Esophagus muscularis mucosa (tissue), 4 donors: Measurements from ENCODE around the gene HS6ST3. TPM values are rescaled to one million over a fixed set of nuclear protein-coding genes. Genes with fewer than 3 reads are reported as not detected.
A peak's percentile ranks its signal among the peaks of the same experiment; 100 is the strongest.

Experiments
- DNase-seq: peaks from one replicate; pipeline ENCODE4 v3.0.0-alpha.2; 2017; ENCODE audit errors: extremely low spot score
- H3K27ac ChIP-seq, 4 donors: fragments of 200-600 bp; sonication (generic); replicated peaks in 1 of 4; 1 replicate in 3 of 4; 2 replicates in 1 of 4; pipeline ENCODE4 v1.5.1; 2016 to 2019; ENCODE audit warnings: mild to moderate bottlenecking in 1 of 4
- H3K27me3 ChIP-seq, 4 donors: fragments of 200-600 bp; sonication (generic); one replicate each; pipeline versions ENCODE4 v1.5.1 to v1.6.0; 2016 to 2019
- H3K36me3 ChIP-seq, 4 donors: fragments of 200-600 bp; sonication (generic); one replicate each; pipeline ENCODE4 v1.5.1; 2016 to 2019
- H3K4me1 ChIP-seq, 4 donors: fragments of 200-600 bp; sonication (generic); one replicate each; pipeline ENCODE4 v1.5.1; 2016 to 2019
- H3K4me3 ChIP-seq, 4 donors: fragments of 200-600 bp; sonication (generic); 1 replicate in 2 of 4; 2 replicates in 2 of 4; pipeline ENCODE4 v1.5.1; 2016 to 2019; ENCODE audit warnings: mild to moderate bottlenecking in 4 of 4, moderate library complexity in 1 of 4
- H3K9me3 ChIP-seq, 4 donors: fragments of 200-600 bp; sonication (generic); 1 replicate in 3 of 4; 2 replicates in 1 of 4; pipeline ENCODE4 v1.5.1; 2016 to 2019
- CTCF ChIP-seq, 3 experiments: fragments of 200-600 bp in 2 of 3; fragments of 450-650 bp in 1 of 3; sonication (generic) in 2 of 3; IDR thresholded peaks; one replicate each; pipeline ENCODE4 v1.5.1; 2017 to 2019; ENCODE audit warnings: antibody characterized with exemption in 3 of 3, mild to moderate bottlenecking in 2 of 3, moderate library complexity in 1 of 3
- EP300 ChIP-seq: sonication (generic); formaldehyde crosslinking; IDR thresholded peaks from one replicate; pipeline ENCODE4 v1.6.1; 2017; ENCODE audit warnings: antibody characterized with exemption
- POLR2A ChIP-seq: fragments of 450-650 bp; IDR thresholded peaks from one replicate; pipeline ENCODE4 v1.6.1; 2017; ENCODE audit warnings: antibody characterized with exemption, moderate library complexity, mild to moderate bottlenecking, low read depth
- POLR2AphosphoS5 ChIP-seq, 2 donors: sonication (generic); formaldehyde crosslinking; IDR thresholded peaks; one replicate each; pipeline ENCODE4 v1.6.1; 2017; ENCODE audit warnings: antibody characterized with exemption in 2 of 2
- whole genome bisulfite sequencing: methylation state at CpG from one replicate; pipeline ENCODE4 v1.1.5; 2018; 5-methylcytosine and 5-hydroxymethylcytosine counted together
- intact Hi-C: fragments of 100-400 bp; cut with DNase I; formaldehyde crosslinking; loops from one replicate; pipeline ENCODE4 v1.15.1; 2023
- total RNA-seq, 4 donors: library from RNA; depleted of rRNA; stranded (reverse); fragments of >200 nt; gene quantifications; one replicate each; pipeline versions ENCODE4 v1.1.0 to v1.2.1, GENCODE V29; 2016

HS6ST3 gene
- total RNA-seq, 4 donors from 2014 or later, result 4.6 to 12.4 (median 7.9) TPM

GRCh38 chr13:96294930-96295881 lies 205.3 kb downstream of the HS6ST3 start:
- DNase-seq, result no peak
- Histone ChIP-seq H3K27me3 (no peaks in the 10 kb centered on the region), H3K4me3 (peak overlapping the region in 1 of 4 donors; percentile 13), H3K9me3 (no peaks in the 10 kb centered on the region), H3K4me1 (peaks cover 0 to 9% (median 3%) of the 10 kb centered on the region in 4 donors), H3K27ac (no peak overlapping the region), H3K36me3 (no peaks in the 10 kb centered on the region)
- WGBS, result 42% methylated on average over 7 of the region's 7 CpGs
- TF ChIP-seq POLR2AphosphoS5 (IDR thresholded peaks at IDR 0.05), result peak in 1 of 2 donors; percentile 32
- TF ChIP-seq EP300, result no peak
- intact Hi-C loops, result no loop called here

- Histone ChIP-seq H3K27ac (no peak overlapping the region), H3K36me3 (no peaks in the 10 kb centered on the region), H3K4me1 (peaks cover 0 to 9% (median 3%) of the 10 kb centered on the region in 4 donors), H3K27me3 (no peaks in the 10 kb centered on the region), H3K9me3 (no peaks in the 10 kb centered on the region), H3K4me3 (no peak overlapping the region)
- 64% methylated on average over 3 of the region's 3 CpGs for WGBS
- no peak for DNase-seq
- intact Hi-C loops, result no loop called here
- no peak for TF ChIP-seq CTCF (IDR thresholded peaks at IDR 0.05)
- no peak for TF ChIP-seq POLR2A
- TF ChIP-seq EP300, result no peak
- TF ChIP-seq POLR2AphosphoS5 (IDR thresholded peaks at IDR 0.05), result no peak
These were observed 207.5 kb downstream of the HS6ST3 start for GRCh38 chr13:96297360-96297759.

GRCh38 chr13:96299235-96299634 lies 209.3 kb downstream of the HS6ST3 start:
- Histone ChIP-seq H3K4me1 (peaks cover 0 to 9% (median 3%) of the 10 kb centered on the region in 4 donors), H3K27ac (no peak overlapping the region), H3K9me3 (no peaks in the 10 kb centered on the region), H3K36me3 (no peaks in the 10 kb centered on the region), H3K4me3 (no peak overlapping the region), H3K27me3 (no peaks in the 10 kb centered on the region)
- intact Hi-C loops, result no loop called here
- 79% methylated on average over 4 of the region's 4 CpGs for WGBS
- TF ChIP-seq EP300 (no peak), POLR2AphosphoS5 (IDR thresholded peaks at IDR 0.05) (no peak), POLR2A (no peak), CTCF (IDR thresholded peaks at IDR 0.05) (no peak)
- no peak for DNase-seq

GRCh38 chr13:96308568-96308967 lies 218.7 kb downstream of the HS6ST3 start:
- Histone ChIP-seq H3K36me3 (no peaks in the 10 kb centered on the region), H3K4me1 (no peaks in the 10 kb centered on the region), H3K9me3 (no peaks in the 10 kb centered on the region), H3K27ac (no peak overlapping the region), H3K4me3 (no peak overlapping the region), H3K27me3 (no peaks in the 10 kb centered on the region)
- TF ChIP-seq POLR2AphosphoS5 (IDR thresholded peaks at IDR 0.05) (no peak), EP300 (no peak), CTCF (IDR thresholded peaks at IDR 0.05) (no peak), POLR2A (no peak)
- 75% methylated on average over 3 of the region's 3 CpGs for WGBS
- no peak for DNase-seq
- intact Hi-C loops, result no loop called here

GRCh38 chr13:96314974-96315373 lies 225.1 kb downstream of the HS6ST3 start:
- no peak for DNase-seq
- WGBS, result 58% methylated on average over 1 of the region's 1 CpG
- Histone ChIP-seq H3K27me3 (no peaks in the 10 kb centered on the region), H3K27ac (no peak overlapping the region), H3K4me1 (no peaks in the 10 kb centered on the region), H3K4me3 (no peak overlapping the region), H3K36me3 (no peaks in the 10 kb centered on the region), H3K9me3 (peaks cover 0 to 4% (median 0%) of the 10 kb centered on the region in 4 donors)
- intact Hi-C loops, result no loop called here
- TF ChIP-seq EP300 (no peak), CTCF (IDR thresholded peaks at IDR 0.05) (no peak), POLR2AphosphoS5 (IDR thresholded peaks at IDR 0.05) (no peak)
